C4-2B (cell line): ENCODE data around the gene EPRS1.
"Not testable (repeated sequence)": the region's sequence is repeated elsewhere in the genome, so short reads cannot be mapped to it uniquely, and the experiment has no call there.

Experiments used
- H3K27ac ChIP-seq: fragments of 450-650 bp; 2 replicates; pipeline ENCODE4 v1.5.1; 2017
- ZFX ChIP-seq: fragments of 450-650 bp; IDR thresholded peaks from 2 replicates; pipeline ENCODE4 v1.6.1; 2017
- TF ChIP-seq, protein P1 (sequence below): fragments of 450-650 bp; conservative IDR thresholded peaks from 2 replicates; pipeline ENCODE4 v1.5.1; 2017; ENCODE audit warnings: mild to moderate bottlenecking

Gene EPRS1

DNA sequence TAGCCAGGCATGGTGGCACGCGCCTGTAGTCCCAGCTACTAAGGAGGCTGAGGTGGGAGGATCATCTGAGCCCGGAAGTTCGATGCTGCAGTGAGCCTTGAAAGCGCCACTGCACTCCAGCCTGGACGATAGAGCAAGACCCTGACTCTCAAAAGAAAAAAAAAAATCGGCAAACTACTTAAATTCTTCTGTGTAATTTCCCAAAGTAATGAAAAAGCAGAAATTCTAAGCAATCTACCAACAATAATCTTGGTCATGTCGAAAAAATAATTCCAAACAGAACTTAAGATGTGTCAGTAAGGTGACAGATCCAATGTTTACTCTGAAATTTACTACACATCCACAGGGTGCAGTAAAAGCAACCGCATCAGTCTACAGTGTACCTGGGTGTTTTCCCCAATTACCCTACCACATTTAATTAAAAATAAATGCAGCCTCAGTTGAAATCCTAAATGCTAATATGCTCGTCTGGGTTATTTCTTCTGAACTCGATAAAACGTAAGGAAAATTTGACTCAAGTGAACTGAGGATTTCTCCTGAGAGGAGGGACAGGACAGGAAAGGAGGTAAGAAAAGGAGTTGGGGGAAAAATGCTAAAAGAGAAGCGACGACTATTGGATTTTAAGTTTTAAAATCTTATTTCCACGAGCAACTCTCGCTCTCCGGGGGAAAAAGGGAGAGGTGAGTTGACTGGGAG is 801 bp downstream of the EPRS1 start:
- TF ChIP-seq, protein P1, sequence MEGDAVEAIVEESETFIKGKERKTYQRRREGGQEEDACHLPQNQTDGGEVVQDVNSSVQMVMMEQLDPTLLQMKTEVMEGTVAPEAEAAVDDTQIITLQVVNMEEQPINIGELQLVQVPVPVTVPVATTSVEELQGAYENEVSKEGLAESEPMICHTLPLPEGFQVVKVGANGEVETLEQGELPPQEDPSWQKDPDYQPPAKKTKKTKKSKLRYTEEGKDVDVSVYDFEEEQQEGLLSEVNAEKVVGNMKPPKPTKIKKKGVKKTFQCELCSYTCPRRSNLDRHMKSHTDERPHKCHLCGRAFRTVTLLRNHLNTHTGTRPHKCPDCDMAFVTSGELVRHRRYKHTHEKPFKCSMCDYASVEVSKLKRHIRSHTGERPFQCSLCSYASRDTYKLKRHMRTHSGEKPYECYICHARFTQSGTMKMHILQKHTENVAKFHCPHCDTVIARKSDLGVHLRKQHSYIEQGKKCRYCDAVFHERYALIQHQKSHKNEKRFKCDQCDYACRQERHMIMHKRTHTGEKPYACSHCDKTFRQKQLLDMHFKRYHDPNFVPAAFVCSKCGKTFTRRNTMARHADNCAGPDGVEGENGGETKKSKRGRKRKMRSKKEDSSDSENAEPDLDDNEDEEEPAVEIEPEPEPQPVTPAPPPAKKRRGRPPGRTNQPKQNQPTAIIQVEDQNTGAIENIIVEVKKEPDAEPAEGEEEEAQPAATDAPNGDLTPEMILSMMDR: no peak
- no peak for TF ChIP-seq ZFX
- H3K27ac ChIP-seq: peak overlapping the region; percentile 94

DNA sequence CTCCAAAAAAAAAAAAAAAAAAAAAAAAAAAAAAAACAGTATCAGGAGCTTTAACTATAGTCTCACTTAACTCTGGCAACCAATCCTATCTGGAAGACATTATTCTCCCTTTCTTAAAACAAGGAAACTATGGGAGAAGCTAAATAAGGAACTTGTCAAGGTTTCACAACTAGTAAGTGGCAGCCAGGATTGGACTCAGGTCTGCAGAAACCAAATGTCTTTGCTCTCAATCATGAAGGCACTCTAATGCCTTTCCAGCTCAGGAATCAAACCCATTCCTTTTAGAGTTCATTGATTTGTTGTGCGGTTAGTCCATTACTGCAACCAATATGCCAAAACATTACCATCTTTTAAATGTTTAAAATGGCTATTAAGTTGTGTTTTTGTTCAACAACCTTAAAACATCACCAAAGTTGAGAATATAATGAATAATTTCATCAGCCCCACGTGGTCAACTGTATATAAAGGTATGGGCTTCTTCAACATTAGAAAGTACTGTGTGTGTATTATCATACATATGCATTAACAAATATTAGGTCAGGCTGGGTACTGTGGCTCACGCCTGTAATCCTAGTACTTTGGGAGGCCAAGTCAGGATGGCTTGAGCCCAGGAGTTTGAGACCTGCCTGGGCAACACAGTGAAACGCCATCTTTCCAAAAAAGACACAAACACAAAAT is 1.5 kb downstream of the EPRS1 start:
- TF ChIP-seq ZFX: no peak
- TF ChIP-seq, protein P1: no peak
- H3K27ac ChIP-seq: peak overlapping the region; percentile 44

DNA sequence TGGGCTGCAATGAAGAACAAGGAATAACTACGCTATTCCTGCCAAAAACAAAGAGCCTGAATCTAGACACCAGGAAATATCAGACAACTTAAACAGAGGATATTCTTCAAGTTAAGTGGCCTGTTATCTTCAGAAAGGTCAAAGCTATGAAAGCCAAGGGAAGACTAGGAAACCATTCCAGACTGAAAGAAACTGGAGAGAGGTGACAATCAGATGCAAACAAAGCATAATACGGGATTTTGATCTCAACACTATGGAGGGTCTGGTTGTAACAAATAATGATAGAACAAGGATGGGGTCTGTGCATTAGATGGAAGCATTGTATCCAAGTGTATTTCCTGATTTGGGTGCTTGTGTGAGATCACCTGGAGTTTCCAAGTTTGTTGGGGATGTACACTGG is 2.7 kb downstream of the EPRS1 start:
- no peak overlapping the region for H3K27ac ChIP-seq
- TF ChIP-seq, protein P1: no peak
- no peak for TF ChIP-seq ZFX

DNA sequence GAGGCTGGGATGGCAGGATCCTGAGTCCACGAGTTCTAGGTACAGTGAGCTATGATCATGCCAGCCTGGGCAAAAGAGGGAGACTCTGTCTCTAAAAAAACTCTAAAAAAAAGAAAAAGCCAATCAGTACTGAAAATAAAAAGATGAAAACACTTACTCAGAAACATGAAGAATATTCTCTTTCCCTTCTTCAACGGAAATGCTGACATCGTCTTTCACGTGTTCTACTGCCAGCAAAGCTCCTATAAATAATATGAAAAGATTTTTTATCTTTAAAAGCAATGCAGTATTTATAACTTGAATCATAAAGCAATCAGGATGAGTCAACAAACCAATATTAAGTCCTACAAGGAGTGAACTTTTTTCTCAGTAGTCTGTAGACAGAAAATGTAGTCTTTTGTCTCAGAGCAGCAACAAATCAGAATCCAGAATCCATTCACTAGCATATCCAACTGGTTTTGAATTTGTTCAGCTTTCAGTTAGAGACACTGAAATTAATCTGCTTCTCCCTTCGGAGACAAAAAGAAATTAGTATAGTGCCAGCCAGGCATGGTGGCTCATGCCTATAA is 6.2 kb downstream of the EPRS1 start:
- no peak overlapping the region for H3K27ac ChIP-seq
- TF ChIP-seq, protein P1: no peak
- TF ChIP-seq ZFX: no peak

DNA sequence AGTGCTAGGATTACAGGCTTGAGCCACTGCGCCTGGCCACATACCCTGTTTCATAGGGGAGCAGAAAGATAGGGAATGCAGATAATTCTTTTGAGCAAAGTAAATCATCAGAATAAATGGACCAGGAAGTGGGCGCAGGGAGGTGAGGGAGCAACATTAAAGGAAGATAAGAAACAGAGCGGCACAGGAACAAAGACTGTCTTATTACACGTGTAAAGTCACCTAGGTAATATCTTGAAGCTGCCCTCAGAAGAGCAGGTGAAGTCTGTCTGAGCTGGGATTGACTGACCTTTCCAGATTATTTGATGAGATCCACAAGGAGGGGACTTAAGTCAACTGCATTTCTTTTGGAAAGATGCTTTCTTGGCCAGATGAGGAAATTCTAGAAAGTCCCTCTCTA is 7.7 kb downstream of the EPRS1 start:
- no peak for TF ChIP-seq ZFX

DNA sequence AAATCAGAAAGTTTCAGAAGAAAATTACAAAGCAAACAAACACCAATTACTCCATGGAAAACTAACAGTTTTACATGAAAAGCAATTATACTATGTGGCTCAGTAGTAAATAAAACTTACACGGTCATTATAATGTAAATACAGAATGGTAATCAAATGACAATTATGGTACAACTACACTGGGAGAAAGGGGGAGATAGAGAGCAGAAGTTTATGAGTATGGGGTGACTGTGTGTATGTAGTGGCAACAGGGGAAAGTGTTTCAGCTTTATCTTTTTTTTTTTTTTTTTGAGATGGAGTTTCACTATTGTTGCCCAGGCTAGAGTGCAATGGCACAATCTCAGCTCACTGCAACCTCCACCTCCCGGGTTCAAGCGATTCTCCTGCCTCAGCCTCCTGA is 8.5 kb downstream of the EPRS1 start:
- not testable (repeated sequence) for H3K27ac ChIP-seq

More for the DNA sequence above, 7.7 kb downstream of the EPRS1 start:
- no peak overlapping the region for H3K27ac ChIP-seq

DNA sequence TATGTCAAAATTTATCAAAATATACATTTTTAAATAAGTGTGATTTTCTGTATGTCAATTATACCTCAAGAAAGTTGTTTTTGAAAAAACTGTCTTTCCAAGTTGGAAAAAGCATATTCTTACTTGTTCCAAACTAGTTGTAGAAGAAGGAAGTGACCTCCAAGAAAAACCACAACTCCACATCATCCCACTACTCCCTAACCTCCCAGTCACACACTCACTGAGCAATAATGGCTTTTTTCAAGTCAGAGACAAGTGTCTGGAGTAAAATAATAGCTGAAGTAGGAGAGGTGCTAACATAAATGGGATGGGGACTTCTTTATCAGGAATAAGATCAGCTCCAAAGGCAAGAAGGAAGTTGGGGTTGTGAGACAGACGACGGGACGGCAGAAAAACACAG is 13.4 kb downstream of the EPRS1 start:
- no peak overlapping the region for H3K27ac ChIP-seq
- TF ChIP-seq ZFX: no peak
- TF ChIP-seq, protein P1: no peak

DNA sequence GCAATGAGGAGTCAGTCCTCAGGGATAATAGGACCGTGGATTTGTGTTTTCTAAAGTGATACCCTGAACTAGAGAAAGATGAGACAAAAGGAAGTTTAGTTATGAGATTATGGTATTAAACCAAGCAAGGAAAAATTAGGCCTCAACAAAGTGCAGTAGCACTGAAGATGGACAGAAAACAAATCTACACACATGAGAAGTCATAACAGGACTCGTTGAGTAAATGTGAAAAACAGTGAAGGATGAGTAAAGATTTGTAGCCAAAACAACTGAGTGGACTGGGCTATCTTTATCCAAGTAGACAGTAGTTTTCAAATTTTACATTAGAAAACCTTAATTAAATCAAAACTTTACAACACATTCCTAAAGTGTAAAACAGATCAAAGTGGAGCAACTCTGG is 15.0 kb downstream of the EPRS1 start:
- TF ChIP-seq, protein P1: no peak
- no peak for TF ChIP-seq ZFX
- no peak overlapping the region for H3K27ac ChIP-seq
